GM21619 (cell line): ENCODE measurements around the gene SPEF2.
A peak's percentile ranks its signal among the peaks of the same experiment; 100 is the strongest.
"Not testable (repeated sequence)": the region's sequence is repeated elsewhere in the genome, so short reads cannot be mapped to it uniquely, and the experiment has no call there.

Experiments used
- ATAC-seq: cut with Tn5 transposase; IDR thresholded peaks from one replicate; pipeline ENCODE4 v1.9.1; 2021; ENCODE audit not compliant: unreplicated experiment

SPEF2 gene

DNA sequence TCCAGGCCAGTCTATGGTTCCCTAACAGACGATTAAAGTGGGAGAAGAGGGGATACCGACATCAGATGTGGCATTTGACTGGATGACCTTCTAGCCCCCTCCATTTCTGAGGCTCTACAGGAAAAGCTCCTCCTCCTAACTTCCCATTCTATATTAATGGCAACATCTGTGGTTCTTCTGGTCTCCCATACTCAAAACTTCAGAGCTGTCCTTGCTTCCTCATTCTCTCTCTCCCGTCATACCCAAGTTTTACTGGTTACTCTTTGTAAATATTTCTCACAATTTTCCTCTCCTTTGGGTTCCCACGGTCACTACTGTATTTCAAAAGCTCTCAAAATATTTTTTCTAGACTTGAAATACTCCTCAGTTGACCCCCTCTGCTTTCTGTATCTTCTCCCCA is 203.1 kb downstream of the SPEF2 start:
- no peak for ATAC-seq

DNA sequence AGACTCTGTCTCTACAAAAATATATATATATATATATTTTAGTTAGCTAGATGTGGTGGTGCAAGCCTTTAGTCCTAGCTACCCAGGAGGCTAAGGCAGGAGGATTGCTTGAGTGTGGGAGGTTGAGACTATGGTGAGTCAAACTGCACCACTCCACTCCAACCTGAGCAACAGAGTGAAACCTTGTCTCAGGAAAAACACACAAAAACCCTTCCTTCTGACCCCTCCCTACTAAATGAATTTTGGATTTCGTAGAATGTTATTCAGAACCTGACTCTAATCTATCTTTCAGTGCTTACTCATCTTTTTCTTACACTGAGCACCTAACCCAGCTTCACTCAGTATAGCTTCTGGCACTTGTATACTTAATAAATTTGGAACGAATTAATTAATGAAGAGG is 203.8 kb downstream of the SPEF2 start:
- no peak for ATAC-seq

DNA sequence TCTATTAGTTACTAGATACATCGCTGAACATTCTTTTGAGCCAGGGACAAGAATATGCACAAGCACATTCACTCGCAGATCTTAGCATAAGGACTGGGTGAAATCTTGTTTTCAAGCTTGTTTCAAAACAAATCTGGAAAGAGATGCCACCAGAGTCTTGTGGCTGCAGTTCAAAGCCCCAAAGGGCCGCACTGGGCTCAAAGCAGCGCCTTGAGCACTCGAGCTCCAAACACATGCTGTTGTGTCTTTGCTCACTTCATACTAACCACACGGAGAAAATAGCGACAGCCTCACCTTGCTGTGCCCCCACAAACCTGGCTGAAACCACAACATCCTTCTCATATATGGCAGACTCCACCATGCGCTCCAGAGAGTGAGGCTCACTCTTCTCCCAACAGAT is 204.8 kb downstream of the SPEF2 start:
- ATAC-seq: no peak

DNA sequence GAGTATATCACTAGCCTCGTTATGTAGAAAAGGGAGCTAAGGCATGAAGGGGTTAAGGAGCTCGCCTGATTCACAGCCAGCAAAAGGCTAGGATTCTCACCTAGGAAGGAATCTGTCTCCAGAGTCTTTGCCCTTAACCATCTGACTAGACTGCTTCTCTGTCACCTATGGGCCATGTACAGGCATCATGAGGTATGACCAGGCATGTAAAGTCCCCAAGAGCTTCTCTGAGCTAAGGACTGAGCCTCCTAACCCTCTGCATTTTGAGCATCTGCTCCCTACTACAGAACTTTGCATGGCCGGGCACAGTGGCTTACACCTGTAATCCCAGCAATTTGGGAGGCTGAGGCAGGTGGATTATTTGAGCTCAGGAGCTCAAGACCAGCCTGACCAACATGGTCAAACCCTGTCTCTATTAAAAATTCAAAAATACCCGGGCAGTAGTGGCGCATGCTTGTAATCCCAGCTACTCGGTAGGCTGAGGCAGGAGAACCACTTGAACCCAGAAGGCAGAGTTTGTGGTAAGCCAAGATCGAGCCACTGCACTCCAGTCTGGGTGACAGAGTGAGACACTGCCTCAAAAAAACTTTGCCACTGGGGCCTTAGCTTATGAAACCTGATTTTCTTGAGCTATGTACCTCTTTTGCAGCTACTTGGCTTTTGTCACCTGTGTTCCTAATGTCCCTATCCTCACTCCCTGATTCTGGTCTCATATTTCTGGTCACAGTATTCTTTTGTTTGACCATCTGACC is 205.9 kb downstream of the SPEF2 start:
- no peak for ATAC-seq

DNA sequence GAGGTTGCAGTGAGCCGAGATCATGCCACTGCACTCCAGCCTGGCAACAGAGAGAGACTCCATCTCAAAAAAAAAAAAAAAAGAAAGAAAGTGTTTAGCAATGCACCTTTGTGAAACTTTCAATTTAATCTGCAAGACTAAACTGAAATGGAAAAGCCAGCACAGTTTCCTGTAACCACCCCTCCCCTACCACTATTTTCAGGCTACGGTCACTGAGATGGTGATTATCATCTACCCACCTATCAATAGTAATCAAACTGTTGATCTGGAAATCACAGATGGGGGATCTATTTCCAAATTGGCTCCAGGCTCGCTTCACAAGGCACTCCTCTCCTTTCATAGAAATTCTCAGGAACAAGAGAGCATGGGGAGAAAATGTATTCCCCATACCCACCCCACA is 208.4 kb downstream of the SPEF2 start:
- no peak for ATAC-seq

DNA sequence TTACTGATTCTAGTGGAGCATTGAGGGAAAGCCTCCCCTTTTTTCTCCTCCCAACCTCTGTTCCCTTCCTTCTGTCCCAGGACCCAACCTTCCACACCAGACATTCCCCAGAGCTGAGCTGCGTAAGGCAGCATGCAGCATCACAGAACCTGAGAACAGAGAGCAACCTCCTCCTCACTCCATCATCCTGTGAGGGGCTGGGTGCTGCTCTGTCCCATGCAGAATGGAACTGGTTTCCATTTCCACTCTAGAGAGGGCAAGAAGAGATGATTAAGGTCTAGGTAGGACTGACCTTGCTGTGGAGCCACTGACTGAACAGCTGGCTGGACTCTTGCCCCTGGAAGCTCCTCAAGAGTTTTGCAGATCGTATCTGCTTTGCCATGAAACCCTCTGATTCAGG is 208.9 kb downstream of the SPEF2 start:
- ATAC-seq: no peak

DNA sequence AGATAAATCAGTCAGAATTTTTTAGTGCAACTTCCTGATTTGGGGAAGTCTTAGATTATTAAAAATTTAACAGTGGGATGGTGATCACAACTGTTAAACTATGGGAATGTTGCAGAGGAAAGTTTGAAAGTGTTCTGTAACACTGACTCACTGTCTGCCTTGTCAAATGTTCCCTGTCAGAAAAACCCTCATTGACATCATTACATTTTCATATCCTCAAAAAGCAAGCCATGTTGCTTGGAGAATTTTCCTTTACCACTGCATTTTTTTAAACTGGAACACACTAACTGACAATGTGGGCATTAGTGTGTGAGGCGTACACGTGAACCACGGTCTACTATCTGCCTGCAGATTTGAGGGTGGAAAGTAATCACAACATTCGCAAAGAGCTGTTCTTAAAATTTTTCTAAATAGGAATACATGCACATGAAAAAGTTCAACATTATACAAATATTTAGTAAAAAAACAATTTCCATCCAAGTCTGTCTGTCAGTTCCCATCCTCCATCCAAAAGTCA is 210.5 kb downstream of the SPEF2 start:
- no peak for ATAC-seq

DNA sequence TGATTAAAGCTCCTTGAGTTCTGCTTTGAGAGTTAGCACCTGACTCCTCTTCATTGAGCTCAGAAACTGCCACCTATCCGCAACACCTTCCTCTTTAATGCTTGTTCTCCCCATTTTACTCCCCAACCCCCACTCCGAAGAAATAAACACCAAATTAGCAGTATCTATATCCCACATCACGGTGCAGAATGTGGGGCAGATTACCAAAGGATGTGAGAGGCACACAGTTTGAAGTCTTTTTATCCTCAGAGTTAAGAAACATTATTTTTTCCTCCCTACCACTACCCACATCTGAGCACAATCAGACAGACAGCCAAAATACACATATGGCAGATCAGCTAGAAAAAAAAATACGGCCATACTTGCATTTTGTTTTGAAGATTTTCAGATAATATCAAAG is 212.9 kb downstream of the SPEF2 start:
- no peak for ATAC-seq

DNA sequence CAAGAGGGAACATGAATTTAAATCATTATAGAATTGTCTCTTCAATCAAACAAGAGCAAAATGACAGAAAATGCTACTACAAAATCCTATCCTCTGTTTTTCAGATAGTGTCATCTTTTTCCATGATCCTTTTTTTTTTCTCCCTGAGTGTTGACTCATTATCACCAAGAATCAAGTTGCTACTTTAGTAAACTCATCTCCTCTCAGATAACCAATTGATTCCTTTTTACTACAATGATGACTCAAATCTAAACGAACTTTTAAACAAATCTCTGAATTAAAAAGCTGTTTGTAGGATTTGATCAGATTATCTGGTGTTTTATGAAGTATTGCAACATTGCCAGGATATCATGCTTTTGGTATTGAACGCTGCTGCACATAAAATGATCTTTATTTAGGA is 215.1 kb downstream of the SPEF2 start:
- ATAC-seq: no peak

DNA sequence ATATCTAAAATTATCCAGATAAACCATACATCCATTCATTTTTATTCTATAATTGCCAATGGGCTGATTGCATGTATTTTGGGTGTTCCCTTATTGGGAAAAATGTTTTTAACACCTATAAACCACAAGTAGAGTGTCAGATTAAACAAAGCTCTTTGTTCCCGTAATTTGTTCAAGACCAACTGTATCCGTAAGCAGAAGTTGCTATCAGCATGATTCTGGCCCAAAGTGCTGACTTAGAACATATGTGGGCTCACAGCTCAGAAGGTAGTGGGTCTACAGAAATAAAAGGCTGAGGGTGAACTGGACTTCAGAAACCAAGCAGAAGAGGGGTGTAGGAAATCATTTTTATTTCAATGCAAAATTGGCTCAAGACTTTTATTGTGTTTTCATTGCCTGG is 215.6 kb downstream of the SPEF2 start:
- ATAC-seq: no peak

DNA sequence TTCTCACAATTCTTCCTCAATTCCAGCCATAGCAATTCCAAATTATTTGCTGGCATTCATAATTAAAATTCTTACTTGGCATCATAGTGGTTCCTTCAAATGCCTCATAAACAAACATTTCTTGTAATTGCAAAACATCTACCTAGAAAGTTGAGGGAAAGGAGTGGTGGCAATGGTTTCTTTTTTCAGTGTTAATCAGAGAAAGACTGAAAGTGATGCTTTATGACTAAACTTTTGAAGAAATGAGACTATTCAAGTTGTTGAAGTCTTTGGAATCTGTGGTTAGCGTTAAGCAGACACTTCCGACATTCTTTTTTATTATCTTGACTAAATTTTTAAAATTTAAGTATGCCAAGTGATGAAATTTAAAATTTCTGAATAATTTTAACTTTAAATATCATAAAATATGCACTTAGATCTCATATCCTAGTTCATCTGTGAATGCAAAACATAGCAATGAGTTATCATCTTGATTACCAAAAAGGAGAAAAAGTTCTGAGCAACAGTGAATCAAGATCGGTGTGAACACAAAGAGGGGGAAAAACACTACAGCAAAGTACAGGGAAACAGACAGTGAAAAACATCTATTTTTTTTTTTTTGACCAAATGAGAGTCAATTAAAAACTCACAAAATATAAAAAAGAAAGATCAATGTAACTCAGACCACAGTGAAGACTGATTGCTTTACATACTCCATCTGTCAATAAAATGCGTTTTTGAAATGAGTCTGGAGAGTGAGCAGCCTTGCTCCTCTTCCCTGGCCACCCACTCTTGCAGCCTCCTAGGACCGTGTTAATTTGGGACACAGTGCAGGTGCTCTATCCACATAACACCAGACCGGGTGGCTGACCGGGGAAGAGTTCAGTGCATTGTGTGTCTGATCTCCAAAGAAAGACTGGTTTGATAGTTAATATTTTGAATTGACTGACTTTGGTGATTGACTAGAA is 218.4 kb downstream of the SPEF2 start:
- ATAC-seq: no peak

DNA sequence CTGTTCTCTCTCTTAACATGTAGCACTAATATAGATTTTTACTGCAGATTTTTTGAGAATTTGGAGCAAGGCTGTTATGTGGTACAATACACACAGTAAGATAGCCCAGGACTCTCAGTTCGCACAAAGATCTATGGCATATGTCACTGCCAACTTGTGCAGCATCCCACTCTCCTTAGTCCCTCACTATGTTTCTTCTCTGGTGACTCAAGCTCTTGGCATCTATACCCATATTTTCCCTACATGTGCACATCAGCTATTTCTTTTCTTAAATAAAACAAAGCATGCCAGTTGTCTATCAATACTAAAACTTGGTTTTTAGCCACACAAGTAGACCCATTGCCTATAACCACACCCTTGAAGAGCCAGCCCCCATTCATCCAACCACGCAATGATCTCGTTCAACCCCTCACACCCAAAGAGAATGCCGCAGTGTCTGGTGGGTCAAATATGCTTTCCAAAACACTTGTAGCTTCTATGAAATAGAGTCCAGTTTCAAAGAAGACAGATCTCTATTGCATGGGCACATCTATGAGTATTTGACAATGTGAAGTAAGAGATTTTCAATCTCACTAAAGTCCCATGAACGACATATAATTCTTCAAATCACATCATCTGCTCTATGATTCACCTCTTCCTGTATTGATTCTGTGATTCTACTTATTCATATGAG is 220.8 kb downstream of the SPEF2 start:
- no peak for ATAC-seq

DNA sequence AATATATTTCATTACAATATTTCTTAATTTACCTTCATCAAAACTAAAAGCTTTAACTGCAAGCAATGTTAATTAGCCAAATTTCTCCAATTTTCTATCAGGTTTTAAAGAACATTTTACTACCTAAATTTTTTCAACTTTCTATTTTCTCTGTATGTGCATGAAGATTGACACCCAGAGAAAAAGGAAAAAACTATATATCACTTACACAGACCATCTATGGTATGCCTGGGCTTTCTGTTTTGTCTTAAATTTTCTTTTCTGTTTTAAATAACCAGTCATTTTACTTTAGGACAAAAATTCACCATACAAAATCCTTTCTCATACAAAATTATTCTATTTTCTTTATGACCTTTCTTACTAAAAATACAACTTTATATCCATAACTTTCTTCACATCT is 225.2 kb downstream of the SPEF2 start:
- no peak for ATAC-seq

DNA sequence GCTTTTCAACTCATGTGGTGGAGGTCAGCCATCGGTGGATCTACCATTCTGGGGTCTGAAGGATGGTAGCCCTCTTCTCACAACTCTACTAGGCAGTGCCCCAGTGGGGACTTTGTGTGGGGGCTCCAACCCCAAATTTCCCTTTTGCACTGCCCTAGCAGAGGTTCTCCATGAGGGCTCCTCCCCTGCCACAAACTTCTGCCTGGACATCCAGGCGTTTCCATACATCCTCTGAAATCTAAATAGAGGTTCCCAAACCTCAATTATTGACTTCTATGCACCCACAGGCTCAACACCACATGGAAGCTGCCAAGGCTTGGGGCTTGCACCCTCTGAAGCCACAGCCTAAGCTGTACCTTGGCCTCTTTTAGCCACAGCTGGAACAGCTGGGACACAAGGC is 227.8 kb downstream of the SPEF2 start:
- not testable (repeated sequence) for ATAC-seq

DNA sequence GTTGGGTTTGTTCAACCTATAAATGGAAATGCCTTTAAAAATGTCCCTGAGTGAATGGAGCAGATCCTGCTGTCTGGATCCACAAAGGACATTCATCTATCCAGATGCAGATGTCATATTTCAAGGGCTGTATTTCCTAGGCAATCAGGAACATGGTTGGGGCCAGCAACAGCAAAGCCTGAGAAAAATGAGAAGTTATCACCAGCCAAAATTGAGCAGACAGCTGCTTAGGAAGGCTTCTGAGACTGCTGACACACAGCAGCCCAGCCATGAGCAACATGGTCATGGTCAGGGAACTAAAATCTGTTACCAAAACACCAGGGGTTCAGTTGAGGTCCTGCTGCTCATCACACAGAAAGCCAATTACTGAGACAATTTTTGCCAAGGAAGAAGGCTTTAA is 229.8 kb downstream of the SPEF2 start:
- ATAC-seq: no peak

DNA sequence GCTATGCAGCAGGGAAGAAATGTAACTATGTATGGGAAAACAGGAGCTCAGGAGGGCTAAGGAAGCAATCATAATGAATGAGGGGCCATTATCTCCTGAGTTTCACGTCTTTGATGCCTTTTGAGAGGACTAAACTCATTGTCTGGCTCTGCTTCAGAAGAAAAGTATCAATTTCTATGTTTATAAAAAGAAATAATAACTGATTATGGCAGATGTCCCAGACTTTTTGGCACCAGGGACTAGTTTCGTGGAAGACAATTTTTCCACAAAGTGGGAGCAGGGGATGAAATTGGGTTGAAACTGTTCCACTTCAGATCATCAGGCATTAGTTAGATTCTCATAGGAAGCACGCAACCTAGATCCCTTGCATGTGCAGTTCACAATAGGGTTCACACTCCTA is 230.3 kb downstream of the SPEF2 start:
- no peak for ATAC-seq

DNA sequence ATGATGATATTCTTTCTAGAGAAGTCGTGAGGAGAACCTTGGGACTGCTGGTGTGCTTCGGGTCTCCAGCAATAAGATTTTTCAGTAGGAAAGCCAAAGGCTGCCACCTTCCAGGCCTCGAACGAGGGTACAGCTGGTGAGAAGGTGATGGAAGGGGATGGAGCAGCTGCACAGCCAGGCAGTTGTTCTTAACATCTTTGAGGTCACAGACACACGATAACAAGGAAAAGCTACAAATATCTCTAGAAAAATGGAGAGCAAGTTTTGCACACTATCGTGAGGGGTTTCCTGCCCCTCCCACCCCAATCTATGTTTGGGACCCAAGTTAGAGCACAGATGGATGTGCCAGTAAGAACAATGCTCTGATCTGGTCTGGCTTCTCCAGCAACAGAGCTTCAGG is 232.2 kb downstream of the SPEF2 start:
- ATAC-seq: no peak

DNA sequence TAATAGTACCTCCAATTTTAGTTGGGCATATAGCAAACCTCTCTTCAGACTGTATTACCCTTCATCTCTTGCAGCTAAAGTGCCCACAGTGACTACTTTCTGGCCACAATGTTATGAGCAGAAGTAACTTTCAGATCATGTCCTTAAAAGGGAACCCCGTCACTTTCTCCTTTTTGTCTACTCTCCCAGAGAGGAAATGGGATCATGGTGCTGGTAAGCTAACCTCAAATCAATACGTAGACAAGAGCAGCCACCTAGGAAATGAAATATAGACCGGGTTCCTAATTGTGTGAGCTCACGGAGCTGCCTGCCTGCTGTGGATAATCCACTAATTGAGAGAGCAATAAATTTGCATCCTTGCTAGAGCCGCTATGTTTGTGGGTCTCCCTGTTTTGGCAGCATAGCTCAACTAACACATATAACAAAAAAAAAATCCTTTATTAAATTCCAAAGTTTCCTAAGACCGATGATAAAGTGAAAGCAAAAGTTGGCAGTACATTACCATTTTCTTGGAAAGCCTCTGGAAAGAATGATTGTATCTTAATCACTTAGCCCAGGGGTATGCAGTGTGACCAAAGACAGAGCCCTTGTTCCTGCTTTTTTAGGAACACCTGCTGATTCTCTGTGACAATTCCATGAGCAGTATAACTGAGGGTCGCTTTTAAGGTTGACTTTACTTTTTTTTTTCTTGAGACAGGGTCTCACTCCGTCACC is 233.5 kb downstream of the SPEF2 start:
- ATAC-seq: no peak

DNA sequence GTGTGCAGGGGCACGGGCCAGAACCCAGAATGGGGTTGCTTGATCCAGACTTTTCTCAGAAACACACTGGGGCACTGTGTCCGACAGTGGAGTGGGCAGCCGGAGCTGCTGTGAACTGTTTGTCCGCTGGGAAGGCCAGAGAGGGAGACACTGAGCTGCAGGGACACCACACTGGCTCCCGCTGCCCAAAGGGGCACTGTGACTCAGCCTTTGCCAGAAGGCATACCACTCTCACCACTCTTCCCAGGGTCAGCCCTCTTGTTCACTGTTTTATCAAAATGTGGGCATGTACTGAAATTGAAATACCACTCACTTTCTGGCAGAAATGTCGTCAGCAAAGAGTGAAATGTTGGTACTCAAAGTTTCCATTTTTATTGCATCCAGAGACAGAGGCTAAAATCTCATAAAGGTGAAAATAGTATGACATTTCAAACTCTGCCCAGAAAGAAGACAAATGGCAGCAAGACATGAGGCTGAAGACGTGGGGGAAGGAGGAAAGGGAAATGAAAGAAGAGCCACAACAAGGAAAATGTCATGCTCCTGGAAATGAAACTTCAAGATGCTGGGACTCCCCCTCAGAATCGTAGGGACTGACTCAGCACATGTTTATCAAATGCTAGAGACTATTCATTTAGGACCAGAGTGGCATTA is 234.5 kb downstream of the SPEF2 start:
- ATAC-seq: peak; percentile 45

DNA sequence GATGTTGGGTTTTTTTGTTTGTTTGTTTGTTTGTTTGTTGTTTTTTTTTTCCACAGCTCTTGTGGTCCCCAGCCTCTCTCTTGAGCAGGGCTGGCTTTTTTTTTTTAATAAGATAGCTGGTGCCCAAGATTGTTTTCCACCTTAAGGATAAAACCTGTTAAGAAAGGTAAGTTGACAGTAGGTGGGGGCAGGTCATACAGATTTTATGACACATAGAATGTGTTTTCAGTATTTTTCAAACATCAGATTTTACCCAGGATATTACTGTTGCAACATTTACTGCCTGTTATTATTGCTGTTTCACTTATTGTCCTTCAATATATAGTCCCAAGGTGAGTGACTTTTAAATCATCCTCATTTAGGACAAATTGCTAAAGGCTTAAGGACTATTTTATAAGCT is 235.1 kb downstream of the SPEF2 start:
- no peak for ATAC-seq
